GM18858 (cell line): ENCODE data around the gene UGT2B10.
"Not testable (repeated sequence)": the region's sequence is repeated elsewhere in the genome, so short reads cannot be mapped to it uniquely, and the experiment has no call there.

Source experiments
- ATAC-seq: cut with Tn5 transposase; IDR thresholded peaks from one replicate; pipeline ENCODE4 v1.9.1; 2021; ENCODE audit not compliant: unreplicated experiment

The UGT2B10 gene

DNA sequence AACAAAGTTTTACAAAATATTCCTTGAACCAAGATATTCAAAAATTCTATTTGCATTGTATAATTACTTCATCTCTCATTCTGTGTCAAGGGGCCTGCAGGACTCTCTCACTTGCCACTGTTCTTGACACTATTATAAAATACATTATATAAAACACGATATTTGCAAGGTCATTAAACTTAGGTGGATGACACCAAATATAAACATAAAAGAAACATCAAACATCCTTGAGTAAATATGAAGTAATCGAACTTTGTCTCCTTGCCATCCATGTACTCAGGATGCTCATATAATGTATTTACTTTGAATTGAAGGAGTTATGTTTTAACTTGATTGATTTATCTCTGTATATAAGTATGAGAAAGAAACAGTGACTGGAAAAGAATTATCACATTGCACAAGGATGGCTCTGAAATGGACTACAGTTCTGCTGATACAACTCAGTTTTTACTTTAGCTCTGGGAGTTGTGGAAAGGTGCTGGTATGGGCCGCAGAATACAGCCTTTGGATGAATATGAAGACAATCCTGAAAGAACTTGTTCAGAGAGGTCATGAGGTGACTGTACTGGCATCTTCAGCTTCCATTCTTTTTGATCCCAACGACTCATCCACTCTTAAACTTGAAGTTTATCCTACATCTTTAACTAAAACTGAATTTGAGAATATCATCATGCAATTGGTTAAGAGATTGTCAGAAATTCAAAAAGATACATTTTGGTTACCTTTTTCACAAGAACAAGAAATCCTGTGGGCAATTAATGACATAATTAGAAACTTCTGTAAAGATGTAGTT, at the start of gene UGT2B10:
Gene UGT2B10, plus strand, starts transcription at position 378 of the 793 bp plus-strand sequence. Its CDS starts 26 bp downstream, at position 404.
- ATAC-seq = not testable (repeated sequence)

DNA sequence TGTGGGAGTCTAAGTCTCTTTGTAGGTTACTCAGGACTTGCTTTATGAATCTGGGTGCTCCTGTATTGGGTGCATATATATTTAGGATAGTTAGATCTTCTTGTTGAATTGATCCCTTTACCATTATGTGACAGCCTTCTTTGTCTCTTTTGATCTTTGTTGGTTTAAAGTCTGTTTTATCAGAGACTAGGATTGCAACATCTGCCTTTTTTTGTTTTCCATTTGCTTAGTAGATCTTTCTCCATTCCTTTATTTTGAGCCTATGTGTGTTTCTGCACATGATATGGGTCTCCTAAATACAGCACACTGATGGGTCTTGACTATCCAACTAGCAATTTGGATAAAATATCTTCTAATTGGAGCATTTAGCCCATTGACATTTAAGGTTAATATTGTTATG, 44.0 kb upstream of the UGT2B10 start:
- ATAC-seq = not testable (repeated sequence)

DNA sequence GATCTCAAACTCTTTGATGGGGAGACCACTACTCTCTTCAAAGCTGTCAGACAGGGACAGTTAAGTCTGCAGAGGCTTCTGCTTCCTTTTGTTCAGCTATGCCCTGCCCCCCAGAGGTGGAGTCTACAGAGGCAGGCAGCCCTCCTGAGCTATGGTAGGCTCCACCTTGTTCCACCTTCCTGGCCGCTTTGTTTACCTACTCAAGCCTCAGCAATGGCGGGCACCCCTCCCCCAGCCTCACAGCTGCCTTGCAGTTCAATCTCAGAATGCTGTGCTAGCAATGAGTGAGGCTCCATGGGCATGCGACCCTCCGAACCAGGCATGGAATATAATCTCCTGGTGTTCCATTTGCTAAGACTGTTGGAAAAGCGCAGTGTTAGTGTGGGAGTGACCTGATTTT, 42.1 kb upstream of the UGT2B10 start:
- no peak for ATAC-seq

DNA sequence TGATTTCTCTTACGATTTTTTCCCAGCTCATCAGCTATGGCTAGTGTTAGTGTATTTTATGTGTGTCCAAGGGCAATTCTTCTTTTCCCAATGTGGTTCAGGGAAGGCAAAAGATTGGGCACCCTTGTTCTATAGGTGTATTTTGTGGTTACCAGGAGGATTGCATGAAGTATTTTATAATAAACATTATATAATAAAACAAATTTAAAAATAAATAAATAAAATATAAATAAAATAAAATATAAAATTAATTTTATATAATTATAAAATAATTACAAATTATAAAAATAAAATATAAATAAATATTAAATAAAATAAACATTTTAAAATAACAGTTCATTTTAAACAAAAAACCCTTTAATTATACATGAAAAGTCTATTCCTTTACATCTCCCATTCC, 35.6 kb upstream of the UGT2B10 start:
- no peak for ATAC-seq

DNA sequence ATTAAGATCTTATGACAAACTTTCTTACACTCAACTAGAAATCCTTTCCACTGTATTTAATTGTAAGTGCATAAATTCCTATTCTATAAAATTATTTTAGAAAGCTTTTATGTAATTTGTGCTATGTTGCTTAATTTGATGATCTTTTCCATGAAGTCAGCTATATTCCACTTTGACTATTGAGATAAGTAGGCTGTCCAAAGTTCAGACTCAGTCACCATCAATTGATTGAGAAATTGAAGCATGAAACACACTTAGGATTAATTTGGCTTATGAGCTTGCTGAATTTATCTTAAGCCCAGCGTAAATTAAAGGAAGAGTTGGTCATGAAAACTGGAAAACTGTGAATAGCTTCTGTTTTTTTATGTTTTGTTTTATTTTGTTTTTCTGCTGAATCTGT, 18.7 kb upstream of the UGT2B10 start:
- ATAC-seq = no peak

DNA sequence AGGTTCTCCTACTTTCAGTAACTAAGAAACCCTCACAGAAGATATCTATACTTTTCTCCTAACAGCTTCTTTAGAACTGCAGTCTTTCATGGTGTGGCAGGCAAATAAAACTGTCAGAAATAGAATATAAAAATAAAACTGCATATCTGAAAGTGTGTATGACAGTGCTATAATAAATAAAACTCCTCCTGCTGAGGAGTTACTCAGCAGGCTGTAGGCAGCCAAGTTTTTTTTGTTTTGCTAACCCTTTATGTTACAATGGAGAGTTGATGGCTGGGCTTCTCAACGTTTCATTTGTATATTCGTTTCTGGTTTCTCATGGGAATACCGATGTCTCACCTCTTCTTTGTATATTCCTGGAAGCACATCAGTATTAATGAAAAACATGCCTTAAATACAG, 18.2 kb upstream of the UGT2B10 start:
- ATAC-seq = no peak

DNA sequence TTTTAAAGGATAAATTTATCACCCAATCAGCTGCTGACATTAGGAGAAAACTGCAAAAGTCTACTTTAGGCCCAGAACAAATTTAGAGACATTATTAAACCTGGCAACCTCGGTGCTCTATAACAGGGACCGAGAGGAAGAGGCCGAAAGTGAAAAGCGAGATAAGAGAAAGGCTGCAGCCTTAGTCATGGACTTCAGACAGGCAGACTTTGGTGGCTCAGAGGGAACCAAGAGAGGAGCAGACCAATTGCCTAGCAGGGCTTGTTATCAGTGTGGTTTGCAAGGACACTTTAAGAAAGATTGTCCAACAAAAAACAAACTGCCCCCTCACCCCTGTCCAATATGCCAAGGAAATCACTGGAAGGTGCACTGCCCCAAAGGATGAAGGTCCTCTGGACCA, 12.8 kb upstream of the UGT2B10 start:
- no peak for ATAC-seq

DNA sequence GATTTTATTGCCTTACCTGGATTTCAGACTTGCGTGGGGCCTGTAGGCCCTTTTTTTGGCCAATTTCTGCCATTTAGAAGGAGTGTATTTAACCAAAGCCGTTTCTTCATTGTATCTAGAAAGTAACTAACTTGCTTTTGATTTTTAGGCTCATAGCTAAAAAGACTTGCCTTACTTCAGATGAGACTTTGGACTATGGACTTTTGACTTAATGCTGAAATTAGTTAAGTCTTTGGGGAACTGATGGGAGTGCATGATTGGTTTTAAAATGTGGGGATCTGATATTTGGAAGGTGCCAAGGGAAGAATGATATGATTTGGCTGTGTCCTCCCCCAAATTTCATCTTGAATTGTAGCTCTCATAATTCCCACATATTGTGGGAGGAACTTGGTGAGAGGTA, 7.7 kb upstream of the UGT2B10 start:
- ATAC-seq = no peak

DNA sequence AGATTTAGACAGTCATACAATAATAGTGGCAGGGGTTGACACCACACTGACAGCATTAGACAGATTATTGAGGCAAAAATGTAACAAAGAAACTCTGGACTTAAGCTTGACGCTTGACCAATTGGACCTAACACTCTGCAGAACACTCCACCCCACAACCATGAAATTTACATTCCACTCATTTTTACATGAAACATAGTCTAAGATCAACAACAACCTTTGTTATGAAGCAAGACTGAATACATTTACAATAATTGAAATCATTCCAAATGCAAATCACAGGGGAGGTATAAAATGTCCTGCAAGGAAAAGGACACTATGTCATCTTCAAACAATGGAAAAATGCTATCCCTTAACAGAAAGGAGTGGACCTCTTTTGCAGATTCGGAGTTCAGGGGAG, 4.9 kb upstream of the UGT2B10 start:
- no peak for ATAC-seq

DNA sequence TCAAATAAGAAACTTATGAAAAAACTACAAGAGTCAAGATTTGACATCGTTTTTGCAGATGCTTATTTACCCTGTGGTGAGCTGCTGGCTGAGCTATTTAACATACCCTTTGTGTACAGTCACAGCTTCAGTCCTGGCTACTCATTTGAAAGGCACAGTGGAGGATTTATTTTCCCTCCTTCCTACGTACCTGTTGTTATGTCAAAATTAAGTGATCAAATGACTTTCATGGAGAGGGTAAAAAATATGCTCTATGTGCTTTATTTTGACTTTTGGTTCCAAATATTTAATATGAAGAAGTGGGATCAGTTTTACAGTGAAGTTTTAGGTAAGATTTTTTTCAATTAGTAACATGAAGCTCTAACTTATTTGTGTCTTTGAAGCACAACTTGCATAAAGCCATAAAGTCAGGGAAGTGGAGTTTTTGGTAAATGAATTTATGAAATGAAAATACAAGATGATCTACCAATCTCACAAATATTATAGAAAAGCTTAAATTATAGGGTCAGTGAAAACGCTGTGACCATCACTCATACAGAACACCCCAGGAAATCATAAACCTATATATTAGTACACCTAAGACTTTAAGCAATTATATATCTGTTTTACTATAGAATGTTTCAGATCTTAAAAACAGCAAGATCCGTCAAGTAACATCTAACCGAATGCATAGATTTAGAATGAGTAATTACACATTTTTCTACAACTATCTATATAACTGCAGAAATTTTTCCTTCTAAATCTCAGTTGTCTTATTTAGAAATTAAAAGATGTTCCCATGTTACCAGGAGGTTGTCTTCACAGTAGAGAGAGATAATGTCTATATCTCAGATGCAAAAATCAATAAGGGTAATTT, 844 bp downstream of the UGT2B10 start:
- not testable (repeated sequence) for ATAC-seq

DNA sequence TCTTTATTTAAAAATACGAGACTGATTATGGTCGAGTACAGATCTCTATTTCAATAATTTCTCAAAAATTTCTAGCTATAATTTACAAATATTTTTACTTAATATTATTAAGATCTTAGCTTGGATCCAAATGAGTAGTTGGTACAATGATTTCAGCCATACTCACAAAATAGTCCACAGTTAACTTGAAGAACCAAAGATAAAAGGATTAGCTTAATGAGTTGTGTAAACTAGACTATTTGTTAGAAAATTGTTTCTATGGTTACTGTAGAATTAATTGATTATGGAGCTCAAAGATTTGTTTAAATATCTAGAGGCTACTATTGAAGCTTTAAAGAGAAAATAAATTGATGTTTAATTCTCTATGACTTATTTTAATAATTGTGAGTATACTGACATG, 1.6 kb downstream of the UGT2B10 start:
- no peak for ATAC-seq

DNA sequence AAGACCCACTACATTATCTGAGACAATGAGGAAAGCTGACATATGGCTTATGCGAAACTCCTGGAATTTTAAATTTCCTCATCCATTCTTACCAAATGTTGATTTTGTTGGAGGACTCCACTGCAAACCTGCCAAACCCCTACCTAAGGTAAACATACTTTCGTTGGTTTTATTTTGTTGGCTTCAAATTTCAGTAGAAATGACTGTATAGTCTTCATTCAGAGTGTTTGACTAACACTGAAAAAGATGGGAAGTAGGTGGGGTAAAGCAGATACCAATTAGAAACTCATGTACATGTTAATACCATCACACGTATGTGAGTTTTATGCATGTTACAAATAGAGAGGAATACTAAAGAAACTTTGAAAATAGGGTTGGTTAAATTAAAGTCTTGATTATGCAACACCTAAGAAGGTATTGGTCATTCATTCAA, 2.3 kb downstream of the UGT2B10 start:
- ATAC-seq = not testable (repeated sequence)

DNA sequence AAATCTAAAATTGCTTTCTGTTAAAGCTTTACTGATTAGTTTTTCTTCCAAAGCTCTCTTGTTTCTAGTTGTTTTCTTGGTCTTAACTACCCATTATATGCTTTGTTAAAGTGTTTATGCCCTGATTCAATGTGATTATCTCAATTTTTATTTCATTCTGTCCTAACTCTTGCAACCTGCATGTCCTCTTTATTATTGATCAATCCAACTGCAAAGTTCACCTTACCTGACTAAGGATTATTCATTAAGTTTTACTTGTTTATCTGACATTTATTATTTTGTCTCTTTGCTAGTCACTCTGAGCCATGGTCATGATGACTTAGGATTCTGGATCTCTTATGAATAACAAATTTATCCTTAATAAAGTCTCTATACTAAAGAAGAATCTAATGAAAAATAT, 15.8 kb downstream of the UGT2B10 start:
- ATAC-seq = no peak

DNA sequence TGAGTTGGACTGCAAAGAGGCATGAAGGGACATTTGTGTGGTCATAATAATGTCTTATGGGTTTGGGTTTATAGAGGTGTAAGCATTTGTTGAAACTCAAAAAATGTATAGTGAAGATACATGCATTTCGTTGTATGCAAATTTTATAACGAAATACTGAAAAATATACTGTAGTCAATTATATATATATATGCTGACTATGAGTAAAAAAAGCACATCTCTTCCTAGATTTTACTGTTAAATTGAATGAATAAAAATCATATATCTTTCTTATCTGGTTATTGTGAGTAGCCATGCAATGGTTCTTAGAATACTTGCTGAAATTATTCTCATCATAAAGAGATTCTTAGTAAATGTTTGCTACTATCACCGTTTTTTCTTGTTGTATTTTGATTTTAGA, 34.5 kb downstream of the UGT2B10 start:
- no peak for ATAC-seq

DNA sequence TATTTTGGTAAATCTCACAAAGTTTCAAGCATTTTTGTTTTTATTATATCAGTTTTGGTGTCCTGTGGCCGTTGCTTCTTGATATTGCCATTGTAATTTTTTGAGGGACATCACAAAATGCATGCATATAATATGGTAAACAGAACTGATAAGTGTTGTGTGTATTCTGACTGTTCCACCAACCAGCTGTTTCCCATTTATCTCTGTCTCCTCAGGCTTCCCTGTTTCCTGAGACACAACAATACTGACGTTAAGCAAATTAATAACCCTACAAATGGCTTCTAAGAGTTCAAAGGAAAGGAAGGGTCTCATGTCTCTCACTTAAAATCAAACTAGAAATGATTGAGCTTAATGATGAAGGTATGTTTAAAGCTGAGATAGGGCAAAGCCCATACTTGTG, 40.0 kb downstream of the UGT2B10 start:
- ATAC-seq = no peak

DNA sequence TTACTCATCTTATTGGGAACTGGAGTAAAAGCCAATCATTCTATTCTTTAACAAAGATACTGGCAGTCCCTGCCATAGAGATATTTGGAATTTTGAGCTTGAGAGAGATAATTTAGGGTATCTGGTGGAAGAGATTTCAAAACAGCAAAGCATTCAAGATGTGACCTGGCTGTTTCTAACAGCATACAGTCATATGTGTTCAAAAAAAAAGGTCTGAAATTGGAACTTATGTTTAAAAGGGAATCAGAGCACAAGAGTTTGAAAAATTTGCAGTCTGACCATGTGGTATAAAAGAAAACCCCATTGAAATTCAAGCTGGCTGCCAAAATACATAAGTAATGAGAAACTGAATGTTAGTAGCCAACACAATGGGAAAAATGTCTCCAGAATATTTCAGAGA, 42.2 kb downstream of the UGT2B10 start:
- ATAC-seq = no peak

DNA sequence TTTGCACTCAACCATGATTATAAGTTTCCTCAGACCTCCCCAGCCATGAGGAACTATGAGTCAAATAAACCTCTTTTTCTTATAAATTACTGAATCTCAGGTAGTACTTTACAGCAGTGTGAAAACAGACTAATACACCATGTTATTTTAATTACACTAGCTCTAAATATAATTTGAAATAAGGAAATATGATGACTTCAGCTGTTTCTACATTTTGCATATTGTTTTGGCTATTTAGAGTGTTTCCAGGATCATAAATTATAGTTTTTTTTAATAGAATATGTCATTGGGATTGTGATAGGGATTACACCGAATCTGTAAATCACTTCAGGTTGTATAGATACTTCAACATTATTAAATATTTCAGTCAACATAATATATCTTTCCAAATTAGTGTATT, 43.9 kb downstream of the UGT2B10 start:
- ATAC-seq = no peak

DNA sequence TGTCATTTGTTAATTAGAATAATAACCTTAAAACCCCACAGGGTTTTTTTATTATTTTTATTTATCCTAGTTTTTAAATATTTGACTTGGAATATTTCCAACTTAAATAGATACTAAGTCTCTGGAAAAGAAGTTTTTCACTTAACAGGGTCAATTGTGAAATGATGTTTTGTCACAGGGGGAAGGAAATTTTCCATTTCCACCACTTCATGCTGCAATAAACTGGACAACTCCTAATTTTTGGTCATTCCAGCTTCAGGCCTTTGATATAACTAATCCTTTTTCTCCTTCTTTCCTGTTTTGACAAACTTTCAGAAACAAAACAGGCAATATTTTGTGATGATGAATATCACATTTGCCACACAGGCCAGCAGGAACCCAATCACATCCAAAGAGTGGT, 45.3 kb downstream of the UGT2B10 start:
- ATAC-seq = no peak

DNA sequence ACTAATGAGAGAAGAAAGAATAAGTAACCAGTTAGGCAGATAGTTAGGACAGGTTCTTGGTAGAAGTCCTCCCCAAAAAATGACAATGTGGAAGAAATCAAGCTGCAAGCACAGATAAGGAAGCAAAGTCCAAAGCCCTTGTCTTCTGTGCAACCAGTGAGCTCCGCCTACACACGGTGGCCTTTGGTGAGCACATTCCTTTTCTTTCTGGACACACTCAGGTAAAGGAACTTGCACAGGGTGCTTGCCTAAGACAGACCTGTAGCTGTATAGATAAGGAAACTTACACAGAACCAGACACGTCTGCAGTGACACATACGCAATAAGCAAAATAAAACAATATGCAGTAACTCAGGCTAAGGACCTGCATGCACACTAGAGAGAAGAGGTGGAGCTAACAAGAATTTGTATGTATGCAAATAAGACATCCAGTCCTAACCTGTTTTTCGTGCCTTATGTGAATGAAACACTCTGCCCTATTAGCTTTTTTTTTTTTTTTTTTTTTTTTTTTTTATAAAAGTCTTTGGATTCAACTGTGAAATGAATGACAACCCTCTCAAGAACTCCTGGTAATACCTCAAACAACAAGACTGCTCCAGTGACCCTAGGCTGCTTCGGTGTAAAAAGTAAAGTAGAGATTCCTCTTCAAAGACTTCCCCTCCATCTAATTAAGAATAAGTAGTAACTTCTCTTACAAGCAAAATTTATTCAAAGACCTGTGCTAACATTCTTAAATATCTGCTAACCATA, 48.8 kb downstream of the UGT2B10 start:
- no peak for ATAC-seq

DNA sequence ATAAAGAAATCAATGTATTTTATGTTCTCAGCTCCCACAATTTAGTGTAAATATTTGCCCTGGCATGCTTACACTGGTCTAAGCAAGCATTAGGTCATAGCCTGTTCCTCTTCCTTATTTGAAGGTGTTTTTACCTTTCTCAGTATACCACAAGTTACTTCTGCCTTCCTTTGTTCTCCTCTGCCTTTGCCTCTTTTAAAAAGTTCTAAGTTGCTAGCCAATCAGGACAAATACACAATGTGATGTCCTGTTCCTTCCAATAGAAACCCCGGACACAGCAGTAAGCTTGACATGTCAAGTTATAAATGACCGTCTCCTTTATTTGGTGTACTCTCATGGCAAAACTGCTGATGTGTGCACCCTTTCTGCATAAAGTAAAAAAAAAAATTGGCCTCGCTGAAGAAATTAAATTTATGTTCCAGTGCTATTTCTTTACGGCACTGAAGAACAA, 49.4 kb downstream of the UGT2B10 start:
- ATAC-seq = no peak

DNA sequence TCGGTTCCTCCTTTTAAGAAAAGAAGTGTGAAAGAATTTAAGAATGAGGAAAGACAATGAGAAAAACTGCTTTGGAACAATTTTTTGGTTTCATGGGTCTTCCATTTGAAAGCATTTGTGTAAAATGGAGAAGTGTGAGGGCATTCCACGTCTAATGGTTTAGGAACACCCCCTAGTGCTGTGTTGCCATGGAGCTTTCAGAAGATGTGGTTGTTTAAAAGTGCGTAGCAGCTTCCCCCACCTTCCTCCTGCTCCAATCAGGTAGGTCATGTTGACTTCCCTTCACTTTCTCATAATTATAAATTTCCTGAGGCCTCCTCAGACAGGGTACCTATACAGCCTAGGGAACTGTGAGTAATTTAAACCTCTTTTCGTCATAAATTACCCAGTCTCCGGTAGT, 50.0 kb downstream of the UGT2B10 start:
- ATAC-seq = no peak
